Ramos (cell line): Measurements from ENCODE around the gene NPDC1.
"Not testable (repeated sequence)": the region's sequence is repeated elsewhere in the genome, so short reads cannot be mapped to it uniquely, and the experiment has no call there.

Experiments
- in situ Hi-C: fragments of 300-500 bp; cut with MboI; formaldehyde crosslinking; loops from one replicate; pipeline ENCODE4 v1.14.3; 2022; ENCODE audit warnings: low sequenced_read_pairs; ENCODE audit not compliant: unreplicated experiment

NPDC1 gene

GRCh38 chr9:137044502-137045177 is 1.3 kb downstream of the NPDC1 start:
- in situ Hi-C loops: loop anchor here (5.0 kb wide), 1 partner anchor 183 kb away; the partner anchor contains the start of genes CYSRT1 and RNF224

DNA sequence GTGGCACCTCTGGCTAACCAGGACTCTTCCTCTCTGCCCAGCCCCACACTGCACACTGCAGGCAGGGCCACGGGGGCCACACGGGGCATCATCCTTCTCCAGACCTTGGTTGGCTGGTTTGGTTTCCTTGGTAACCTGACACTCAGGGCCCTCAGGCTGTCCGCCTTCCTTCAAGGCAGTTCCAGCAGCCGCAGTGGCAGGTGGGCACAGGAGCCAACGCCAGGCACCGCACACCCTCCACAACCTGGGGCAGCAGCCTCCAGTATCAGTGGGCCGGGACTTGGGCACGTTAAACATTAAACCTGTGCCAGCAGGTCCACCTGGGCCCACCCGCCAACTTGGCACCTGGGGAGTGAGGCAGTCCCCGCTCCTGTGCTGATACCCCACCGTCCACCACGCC is 1.9 kb downstream of the NPDC1 start:
- in situ Hi-C loops: no loop called here

DNA sequence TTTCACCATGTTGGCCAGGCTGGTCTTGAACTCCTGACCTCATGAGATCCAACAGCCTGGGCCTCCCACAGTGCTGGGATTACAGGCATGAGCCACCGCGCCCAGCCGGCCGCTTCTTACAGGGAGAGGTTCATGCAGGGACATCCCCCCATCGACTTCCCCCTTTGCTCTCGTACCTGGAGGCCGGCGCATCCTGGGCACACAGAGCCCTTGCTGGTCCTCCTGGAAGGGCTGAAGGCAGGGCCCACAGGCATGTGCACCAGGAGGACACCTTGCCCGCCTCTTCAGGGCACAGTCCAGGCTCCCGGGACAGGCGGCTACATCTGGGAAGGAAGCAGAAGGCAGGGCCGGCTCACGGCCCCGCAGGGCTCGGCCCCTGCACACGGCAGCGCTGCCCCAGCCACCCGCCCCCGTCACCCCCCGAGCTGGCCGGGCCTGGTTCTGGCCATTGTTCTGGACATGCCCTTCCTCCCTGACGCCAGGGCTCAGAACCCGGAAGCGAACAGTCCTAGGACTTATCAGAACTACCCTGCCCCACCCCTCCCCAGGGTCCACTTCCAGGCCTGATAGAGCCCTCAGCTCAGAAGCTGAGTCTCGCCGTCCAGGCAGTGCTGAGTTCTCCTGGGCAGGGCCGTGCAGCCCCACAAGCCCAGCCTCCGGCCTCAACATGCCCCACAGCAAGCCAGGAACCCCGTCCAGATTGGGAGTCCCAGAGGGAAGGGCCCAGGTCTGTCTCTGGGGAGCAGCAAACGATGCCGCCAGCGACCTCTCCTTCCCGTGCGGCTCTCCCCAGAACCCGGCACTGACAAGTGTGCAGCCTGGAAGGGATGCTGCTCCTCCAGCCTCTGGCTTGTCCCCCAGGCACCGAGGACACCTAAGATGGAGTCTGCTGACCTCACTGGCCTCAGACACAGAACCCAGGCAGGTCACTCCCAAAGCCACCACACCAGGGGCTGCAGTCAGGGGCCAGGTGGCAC is 2.9 kb downstream of the NPDC1 start:
- in situ Hi-C loops: no loop called here

GRCh38 chr9:137041124-137041523 is 4.9 kb downstream of the NPDC1 start:
- in situ Hi-C loops: no loop called here

- in situ Hi-C loops: no loop called here
Observed at GRCh38 chr9:137040568-137040967, 5.4 kb downstream of the NPDC1 start.

- in situ Hi-C loops: loop anchor here (5.0 kb wide), 1 partner anchor 247 kb away; the partner anchor contains the start of gene TMEM141
Observed at GRCh38 chr9:137039611-137040366, 6.2 kb downstream of the NPDC1 start.

- in situ Hi-C loops: loop anchor here (5.0 kb wide), 1 partner anchor 247 kb away; the partner anchor contains the start of gene TMEM141
Observed at GRCh38 chr9:137038916-137039315, 7.1 kb downstream of the NPDC1 start.

GRCh38 chr9:137037483-137037882 is 8.5 kb downstream of the NPDC1 start:
- in situ Hi-C loops: loop anchor here (5.0 kb wide), 1 partner anchor 245 kb away; the partner anchor contains the start of gene TMEM141

GRCh38 chr9:137037035-137037434 is 8.9 kb downstream of the NPDC1 start:
- in situ Hi-C loops: loop anchor here (5.0 kb wide), 1 partner anchor 245 kb away; the partner anchor contains the start of gene TMEM141

GRCh38 chr9:137035937-137036336 is 10.0 kb downstream of the NPDC1 start:
- in situ Hi-C loops: loop anchor here (5.0 kb wide), 1 partner anchor 244 kb away; the partner anchor contains the start of gene TMEM141

DNA sequence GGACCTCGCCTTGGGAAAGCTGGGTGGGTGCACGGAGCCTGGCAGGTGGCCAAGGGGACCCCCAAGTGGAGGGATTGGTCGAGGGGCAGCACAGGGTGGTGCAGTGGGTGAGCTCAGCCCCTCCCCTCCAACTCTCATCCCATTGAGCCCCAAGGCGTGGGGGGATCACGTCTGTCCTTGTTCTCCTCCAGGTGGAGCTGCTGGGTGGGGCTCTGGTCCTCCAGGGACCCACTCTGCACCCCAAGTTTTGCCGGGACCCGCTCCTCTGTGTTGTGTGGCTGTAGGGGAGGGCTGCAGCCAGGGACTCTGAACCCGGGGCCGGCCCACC is 10.5 kb downstream of the NPDC1 start:
- in situ Hi-C loops: loop anchor here (5.0 kb wide), 1 partner anchor 243 kb away; the partner anchor contains the start of gene TMEM141

- in situ Hi-C loops: loop anchor here (5.0 kb wide), 1 partner anchor 243 kb away; the partner anchor contains the start of gene TMEM141
Observed at GRCh38 chr9:137034709-137035506, 11.1 kb downstream of the NPDC1 start.

GRCh38 chr9:137034039-137034708 is 11.8 kb downstream of the NPDC1 start:
- in situ Hi-C loops: no loop called here

GRCh38 chr9:137033481-137033880 is 12.5 kb downstream of the NPDC1 start:
- in situ Hi-C loops: not testable (repeated sequence)

- in situ Hi-C loops: no loop called here
Observed at GRCh38 chr9:137032858-137033257, 13.1 kb downstream of the NPDC1 start.

DNA sequence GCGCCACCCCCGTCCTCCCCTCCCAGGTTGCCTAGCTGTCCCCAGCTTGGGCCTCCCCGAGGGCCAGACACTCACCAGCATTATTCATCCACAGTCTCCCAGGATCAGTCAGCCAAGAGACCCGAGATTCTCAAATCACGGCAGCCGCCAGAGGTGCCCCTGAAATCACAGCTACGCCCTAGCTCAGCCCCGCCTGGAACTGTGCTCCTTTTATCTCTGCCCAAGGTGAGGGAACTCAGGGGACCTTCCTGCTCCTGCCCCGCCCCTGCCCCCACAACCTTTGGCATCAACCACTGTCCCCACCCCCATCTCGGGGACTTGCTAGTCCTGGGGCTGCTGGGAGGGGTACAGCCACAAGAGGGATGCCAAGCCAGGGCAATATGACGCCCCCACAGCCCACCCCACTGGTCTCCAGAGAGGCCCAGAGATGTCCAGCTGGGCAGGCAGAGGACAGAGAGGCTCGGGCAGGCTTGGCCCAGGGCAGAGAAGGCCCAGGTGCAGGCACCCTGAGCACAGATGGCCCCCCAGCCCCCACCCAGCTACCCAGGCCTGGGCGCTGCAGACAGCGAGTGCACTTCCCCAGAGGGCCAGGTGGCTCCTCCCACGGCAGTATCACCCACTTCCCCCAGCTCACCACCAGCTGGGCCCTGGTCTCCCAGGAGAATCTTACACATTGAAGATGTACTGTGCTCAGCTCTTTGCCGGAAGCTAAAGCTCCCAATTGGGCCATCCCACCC is 13.9 kb downstream of the NPDC1 start, which contains the start of gene FUT7:
TSS of gene FUT7 (minus strand) at position 185 of the 737 bp plus-strand sequence. CDS start at position 88, 97 bp downstream.
- in situ Hi-C loops: no loop called here

DNA sequence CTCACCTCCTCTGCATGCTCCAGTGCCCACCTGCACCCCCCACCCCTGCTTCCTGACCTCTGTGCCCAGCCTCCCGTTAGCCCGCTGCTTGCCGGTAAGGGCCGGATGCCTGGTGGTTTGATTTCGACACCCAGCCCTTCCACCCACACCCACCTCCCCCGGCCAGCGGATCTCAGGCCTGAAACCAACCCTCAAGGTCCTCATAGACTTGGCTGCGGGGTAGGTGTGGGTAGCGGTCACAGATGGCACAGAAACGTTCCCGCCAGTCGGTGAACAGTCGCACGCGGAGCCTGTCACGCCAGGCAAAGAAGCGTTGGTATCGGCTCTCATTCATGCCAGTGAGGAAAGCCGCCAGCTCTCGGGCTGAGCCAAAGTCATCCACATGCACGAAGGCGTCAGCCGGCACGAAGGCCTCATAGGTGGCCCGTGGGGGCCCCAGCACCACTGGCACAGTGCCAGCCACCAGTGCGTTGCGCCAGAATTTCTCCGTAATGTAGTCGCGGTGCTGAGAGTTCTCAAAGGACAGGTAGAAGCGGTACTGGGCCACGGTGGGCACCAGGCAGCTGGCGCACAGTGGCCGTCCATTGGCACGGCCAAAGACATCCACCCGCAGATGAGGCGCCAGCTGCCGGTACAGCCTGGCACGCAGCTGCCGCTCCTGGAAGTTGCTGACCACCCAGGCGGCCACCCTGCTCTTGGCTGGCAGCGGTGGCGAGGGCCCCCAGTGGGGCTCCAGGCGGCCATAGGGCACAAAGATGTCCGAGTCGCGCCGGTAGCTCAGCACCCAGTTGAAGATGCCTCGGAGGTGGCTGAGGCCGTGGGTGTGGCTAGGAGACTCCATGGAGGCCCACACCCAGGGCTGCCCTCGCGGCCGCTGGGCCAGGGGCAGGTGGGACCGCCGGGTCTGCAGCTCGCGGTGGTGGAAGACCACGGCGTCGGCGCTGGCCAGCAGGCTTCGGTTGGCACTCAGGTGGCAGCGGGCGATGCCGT is 15.1 kb downstream of the NPDC1 start:
- in situ Hi-C loops: no loop called here
